GM18909 (cell line): Measurements from ENCODE around the gene ACMSD.
A peak's percentile ranks its signal among the peaks of the same experiment; 100 is the strongest.
"Not testable (repeated sequence)": the region's sequence is repeated elsewhere in the genome, so short reads cannot be mapped to it uniquely, and the experiment has no call there.

Experiments
- ATAC-seq: cut with Tn5 transposase; IDR thresholded peaks from one replicate; pipeline ENCODE4 v1.9.1; 2021; ENCODE audit warnings: mild to moderate bottlenecking; ENCODE audit not compliant: unreplicated experiment, poor library complexity

The ACMSD gene

DNA sequence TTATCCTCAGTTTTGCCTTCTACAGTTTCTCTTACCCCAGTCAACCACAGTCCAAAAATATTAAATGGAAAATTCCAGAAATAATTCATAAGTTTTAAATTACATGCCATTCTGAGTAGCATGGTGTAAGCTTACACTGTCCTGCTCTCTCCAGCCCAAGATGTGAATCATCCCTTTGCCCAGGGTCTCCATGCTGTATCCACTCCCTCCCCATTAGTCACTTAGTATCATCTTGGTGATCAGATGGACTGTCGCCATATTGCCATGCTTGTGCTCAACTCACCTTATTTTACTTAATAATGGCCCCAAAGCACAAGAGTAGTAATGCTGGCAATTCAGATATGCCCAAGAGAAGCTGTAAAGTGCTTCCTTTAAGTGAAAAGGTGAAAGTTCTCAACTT lies 61.7 kb downstream of the ACMSD start:
- no peak for ATAC-seq

GRCh38 chr2:134903701-134904100 lies 65.3 kb downstream of the ACMSD start:
- not testable (repeated sequence) for ATAC-seq

DNA sequence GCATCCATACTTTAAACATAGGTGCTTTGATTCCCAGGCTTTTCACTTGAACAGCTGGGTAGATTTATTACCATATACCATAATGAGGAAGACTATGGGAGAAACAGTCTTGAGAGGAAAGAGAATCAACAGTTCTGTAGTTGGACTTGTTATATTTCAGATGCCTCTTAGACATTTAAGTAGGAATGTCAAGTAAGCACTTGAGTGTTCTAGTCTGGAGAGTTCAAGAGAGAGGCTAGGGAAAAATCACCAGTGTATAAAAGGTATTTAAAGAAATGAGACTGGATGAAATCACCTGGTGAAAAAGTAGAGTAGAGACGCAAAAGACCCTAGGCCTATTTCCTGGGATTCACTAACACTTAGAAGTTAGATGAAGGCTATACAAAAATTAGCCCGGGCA lies 66.8 kb downstream of the ACMSD start:
- ATAC-seq: no peak

DNA sequence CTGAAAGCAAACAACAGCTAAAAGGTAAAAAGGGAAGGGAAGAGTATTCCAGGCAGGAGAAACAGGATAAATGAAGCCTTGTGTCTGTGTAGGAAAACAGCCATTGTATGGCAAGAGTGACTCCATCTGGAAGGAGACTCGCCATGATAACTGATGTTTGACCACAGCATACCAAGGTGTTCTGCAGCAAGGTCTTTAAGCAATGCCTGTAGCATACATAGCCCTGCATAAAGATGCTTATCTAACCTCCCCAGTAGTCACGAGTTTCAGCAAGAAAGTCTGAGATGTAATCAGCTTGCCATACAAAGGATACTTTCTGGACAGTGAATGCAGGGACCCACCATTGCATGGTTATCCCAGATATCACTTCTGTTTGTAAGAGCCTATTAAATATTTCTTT lies 68.3 kb downstream of the ACMSD start:
- no peak for ATAC-seq

DNA sequence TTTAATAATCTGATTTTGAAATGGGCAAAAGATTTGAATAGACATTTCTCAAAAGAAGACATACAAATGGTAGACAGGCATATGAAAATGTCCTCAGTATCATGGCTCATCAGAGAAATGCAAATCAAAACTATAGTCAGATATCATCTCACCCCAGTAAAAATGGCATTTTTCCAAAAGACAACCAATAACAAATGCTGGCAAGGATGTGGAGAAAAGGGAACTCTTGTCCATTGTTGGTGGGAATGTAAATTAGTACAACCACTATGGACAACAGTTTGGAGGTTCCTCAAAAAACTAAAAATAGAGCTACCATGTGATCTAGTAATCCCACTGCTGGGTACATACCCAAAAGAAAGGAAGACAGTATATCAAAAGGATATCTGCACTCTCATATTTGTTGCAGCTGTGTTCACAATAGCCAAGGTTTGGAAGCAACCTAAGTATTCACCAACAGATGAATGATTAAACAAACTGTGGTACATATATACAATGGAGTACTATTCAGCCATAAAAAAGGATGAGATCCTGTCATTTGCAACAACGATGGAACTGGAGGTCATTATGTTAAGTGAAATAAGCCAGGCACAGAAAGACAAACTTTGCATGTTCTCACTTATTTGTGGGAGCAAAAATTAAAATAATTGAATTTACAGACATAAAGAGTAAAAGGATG lies 69.2 kb downstream of the ACMSD start:
- not testable (repeated sequence) for ATAC-seq

GRCh38 chr2:134910763-134911399 lies 72.5 kb downstream of the ACMSD start:
- ATAC-seq: no peak

- ATAC-seq: no peak
Measured at GRCh38 chr2:134911400-134911785, 73.0 kb downstream of the ACMSD start.

DNA sequence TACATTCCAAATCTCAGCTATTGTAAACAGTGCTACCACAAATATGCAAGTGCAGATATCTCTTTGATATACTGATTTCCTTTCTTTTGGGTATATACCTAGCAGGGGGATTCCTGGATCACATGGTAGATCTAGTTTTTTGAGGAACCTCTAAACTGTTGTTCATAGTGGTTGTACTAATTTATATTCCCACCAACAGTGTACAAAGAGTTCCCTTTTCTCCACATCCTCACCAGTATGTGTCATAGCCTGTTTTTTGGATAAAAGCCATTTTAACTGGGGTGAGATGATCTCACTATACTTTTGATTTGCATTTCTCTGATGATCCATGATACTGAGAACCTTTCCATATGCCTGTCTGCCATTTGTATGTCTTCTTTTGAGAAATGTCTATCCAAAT lies 73.9 kb downstream of the ACMSD start:
- ATAC-seq: no peak

DNA sequence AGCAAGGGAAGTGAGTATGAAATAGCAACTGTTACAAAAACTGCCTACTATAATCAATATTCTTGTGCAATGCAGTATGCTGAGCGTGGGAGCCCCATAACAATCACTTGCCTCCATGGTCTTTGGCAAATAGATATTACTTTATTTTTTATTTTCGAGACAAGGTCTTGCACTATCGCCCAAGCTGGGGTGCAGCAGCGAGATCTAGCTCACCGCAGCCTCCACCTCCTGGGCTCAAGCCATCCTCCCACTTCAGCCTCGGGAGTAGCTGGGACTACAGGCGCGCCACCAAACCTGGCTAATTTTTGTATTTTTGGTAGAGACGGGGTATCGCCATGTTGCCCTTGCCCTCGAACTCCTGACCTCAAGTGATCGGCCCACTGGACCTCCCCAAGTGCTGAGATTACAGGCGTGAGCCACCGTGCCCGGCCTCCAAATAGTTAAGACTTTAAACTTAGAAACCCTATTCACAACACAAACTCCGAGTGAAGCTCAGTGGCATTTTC lies 79.0 kb downstream of the ACMSD start:
- no peak for ATAC-seq

GRCh38 chr2:134917888-134918525 lies 79.6 kb downstream of the ACMSD start:
- ATAC-seq: peak; percentile 78

DNA sequence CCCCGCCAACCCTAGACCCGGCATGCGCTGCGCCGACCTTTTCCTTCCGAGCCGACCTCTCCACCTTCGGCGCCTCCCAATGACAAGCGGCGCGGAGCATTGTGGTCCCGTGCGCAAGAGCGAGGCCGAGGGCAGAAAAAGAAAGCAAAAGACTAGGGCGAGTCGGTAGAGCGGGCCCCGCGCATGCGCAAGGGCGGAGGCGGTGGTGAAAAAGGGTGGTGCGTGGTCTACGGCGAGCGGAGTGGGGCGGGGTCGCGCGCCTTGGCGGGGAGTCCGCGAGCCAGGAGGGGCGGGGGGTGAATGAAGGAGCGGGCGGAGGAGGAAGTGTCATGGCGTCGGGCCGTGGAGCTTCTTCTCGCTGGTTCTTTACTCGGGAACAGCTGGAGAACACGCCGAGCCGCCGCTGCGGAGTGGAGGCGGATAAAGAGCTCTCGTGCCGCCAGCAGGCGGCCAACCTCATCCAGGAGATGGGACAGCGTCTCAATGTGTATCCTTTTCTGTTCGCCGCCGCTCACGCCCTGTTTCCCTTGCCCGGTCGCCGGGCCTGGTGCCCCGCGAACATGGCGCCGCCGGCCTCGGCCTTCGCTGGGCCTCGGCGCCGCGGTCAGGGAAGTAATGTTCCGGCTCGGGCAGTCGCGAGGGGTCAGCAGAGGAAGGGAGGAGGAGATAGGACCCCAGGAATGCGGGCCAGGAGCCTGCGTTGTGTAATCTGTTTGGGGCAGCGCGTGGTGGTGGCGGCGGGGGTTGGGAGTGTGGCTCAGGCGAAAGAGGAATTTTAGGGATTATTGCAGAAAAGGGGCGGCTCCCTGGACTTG lies 80.3 kb downstream of the ACMSD start, which contains the start of gene CCNT2:
Gene CCNT2 (plus strand): TSS at position 297 of the 815 bp plus-strand sequence. CDS start 33 bp downstream, at position 330.
- ATAC-seq: peak; percentile 84

- ATAC-seq: peak; percentile 5
Measured at GRCh38 chr2:134919341-134920210, 81.2 kb downstream of the ACMSD start.

DNA sequence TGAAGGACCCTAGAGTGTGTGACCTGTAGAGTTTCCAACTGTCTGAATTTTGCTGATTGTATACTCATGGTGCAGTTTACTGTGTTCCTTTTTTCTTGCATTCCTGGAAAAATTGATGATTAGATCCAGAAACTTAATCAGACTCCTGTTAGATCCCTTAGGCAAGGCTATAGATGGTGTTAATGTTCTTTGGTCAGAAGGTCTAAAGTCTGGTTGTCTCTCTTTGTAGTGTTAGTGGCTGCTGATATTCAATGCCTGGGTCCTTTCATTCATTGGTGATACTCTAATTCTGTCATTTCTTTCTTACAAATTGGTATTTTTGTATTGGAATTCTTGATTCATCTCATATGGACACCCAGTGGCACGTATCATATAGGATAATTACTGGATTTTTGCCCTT lies 86.5 kb downstream of the ACMSD start:
- no peak for ATAC-seq

DNA sequence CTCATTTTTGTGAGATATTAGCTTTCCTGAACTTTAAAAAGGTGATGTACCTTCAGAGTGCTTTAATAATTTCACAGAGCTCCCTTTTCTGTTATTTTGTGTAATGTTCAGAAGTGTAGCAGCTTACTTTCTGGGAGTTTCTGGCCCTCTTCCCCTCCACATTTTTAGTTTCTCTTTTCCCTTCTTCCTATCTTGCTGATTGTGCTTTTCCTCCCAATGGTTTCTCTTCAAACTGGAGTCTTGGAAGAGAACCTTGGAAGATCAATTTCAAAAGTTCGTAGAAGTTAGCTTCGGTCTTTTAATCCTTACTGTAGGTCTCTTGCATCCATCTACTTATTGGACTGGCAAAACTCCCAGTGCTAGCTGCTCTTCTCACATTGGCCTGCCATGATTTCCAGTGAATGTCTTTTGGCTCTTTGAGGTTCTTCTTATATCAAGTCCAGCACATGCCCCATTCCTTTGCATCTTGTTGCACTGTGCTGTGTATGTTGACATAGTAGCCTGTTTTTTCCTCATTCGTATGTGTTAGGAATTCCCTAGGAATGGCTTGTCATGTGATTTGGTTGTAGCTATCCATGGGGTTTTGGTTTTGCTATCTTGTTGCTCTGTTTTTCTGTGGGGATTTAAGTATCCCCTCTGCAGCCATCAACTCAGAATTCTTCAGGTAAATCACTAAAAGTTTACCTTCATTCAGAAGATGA lies 88.0 kb downstream of the ACMSD start:
- no peak for ATAC-seq

DNA sequence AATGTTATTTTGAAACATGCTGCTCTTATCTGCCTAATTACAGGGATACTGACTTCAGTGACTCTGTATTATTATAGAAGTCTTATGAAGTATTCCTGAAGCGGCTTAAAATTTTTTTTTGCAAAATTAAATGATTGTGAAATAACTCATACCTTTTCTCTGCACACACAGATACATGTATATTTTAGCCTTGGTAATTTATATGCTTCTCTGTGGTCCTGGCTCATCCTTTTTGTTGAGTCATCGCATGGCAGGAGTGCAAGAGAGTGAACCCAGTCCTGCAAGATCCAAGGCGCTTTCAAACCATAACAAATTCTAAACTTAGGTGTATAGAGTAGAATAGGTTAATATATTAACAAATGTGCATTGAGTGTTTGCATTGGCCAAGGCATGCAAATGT lies 88.8 kb downstream of the ACMSD start:
- ATAC-seq: no peak

GRCh38 chr2:134932864-134933526 lies 94.6 kb downstream of the ACMSD start:
- no peak for ATAC-seq

DNA sequence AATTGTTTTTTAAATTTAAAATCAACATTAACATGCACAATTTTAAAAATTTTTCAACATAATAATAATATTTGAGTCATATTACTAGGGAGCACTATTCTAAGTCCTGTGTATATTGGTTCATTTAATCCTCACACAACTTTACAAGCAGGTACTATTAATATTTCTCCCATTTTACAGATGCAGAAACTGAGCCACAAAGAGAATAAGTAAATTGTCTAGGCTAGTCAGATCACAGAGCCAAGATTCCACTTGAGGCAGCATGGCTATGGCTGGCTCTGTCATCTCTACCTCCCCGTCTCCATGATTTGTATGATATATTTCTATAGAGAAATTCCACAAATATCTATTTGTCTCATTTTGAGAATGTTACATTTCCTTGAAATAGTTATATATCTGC lies 95.3 kb downstream of the ACMSD start:
- no peak for ATAC-seq

- ATAC-seq: no peak
Measured at GRCh38 chr2:134934150-134934549, 95.7 kb downstream of the ACMSD start.

- ATAC-seq: no peak
Measured at GRCh38 chr2:134934641-134935040, 96.2 kb downstream of the ACMSD start.
